Glomerular visceral epithelial cell (primary cell): ENCODE results near the gene GSN.

Experiments used
- DNase-seq: peaks from one replicate; pipeline ENCODE4 v3.0.0-alpha.2; 2016; ENCODE audit errors: extremely low spot score

The GSN gene

DNA sequence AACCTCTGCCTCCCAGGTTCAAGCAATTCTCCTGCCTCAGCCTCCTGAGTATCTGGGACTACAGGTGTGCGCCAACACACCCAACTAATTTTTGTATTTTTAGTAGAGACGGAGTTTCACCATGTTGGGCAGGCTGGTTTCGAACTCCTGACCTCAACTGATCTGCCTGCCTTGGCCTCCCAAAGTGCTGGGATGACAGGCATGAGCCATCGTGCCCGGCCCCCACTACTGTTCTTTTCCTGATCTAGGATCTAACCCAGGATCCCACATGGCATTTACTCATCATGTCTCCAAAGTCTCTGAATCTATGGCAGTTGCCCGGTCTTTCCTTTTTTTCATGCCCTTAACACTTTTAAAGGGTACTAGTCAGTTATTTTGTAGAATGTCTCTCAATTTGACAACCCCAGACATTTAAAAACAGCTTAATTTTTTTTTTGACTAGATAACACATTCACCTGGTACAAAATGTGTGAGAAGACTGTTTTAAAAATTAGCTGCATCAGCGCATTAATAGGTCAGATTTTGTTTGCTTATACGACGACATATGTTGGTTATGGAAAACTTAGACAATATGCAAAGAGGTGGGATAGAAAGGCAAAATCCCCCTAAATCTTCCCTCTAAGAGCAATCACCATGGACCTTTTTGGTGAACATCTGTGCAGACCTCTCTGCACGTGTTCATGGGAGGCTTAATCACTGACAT, 55.6 kb downstream of the GSN start:
- DNase-seq: no peak

DNA sequence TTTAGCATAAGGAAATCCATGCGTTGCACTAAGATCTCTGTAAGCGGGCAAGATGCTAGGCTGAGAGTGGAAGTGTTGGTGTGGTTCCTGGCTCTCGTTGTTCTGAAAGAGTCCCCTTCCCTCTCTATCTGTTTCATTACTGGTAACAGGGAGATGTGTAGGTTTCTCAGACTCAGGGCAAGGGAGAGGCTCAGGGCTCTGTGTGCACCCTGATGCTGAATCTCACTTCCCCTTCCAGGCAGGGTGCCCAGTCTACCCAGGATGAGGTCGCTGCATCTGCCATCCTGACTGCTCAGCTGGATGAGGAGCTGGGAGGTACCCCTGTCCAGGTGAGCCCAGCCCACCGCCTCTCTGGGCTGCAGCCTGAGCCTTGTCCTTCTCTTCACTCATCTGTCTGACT, 56.4 kb downstream of the GSN start:
- DNase-seq: no peak

GRCh38 chr9:121324755-121325154, 56.8 kb downstream of the GSN start:
- no peak for DNase-seq

- DNase-seq: no peak
These were observed 57.4 kb downstream of the GSN start for GRCh38 chr9:121325387-121325786.

GRCh38 chr9:121326130-121326838, 58.3 kb downstream of the GSN start:
- no peak for DNase-seq

GRCh38 chr9:121326901-121327613, 59.1 kb downstream of the GSN start:
- DNase-seq: no peak

DNA sequence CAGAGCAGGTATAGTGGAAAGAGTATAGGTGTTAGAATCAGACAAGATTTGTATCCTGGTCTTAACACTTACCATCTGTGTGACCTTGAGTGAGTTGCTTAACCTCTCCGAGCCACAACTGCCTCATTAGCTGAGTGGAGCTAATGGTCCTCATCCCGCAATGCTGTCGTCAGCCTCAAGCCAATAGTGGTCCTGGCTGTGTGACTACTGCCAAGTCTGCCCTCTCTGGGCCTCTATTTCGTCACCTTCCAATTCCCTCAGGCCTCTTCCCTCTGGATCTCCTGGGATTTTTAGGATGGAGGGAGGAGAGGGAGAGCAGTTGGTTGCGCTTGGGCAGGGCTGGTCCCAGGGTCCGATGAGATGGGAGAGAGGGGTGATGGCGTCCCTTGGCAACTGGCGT, 60.5 kb downstream of the GSN start:
- no peak for DNase-seq

DNA sequence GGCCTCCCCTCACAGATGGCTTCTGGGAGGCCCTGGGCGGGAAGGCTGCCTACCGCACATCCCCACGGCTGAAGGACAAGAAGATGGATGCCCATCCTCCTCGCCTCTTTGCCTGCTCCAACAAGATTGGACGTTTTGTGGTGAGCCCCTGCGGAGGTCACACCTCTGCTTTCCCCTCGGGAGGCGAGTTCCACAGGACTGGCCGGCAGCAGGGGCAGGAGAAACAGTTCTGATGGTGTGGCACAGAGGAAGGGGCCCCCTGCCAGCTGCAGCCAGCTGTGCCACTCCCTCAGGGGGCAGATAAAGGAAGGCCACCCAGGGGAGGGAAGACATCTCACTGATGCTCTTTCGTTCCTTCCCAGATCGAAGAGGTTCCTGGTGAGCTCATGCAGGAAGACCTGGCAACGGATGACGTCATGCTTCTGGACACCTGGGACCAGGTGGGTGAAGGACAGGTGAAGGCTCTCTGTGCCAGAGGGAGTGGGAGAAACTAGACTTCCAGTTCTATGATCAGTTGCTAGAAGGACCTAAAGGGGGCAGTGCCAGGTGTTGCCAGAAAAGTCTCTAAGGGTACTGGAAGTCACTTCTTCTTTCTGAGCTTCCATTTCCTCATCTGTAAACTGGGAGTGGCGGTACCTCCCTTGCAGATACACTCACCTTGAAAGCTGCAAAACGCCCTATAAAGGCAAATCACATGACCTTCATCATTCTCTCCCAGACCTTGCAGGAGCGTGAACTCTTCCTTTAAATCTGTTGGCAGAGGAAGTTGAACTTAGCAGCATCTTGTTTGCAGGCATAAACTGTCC, 61.1 kb downstream of the GSN start:
- no peak for DNase-seq

DNA sequence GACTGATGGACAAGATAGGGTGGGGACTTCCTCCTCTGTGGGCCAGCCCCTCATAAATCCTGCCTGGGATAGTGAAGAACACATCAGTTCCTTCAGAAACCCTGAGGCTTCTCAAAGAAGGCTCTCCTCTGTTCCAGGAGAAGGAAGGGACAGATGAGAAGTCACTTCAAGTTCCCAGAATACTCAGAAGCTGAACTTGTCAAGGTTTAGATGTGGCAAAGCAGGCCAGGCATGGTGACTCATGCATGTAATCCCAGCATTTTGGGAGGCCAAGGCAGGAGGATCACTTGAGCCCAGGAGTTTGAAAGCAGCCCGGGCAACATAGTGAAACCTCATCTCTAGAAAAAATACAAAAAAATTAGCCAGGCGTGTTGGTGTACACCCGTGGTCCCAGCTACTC, 63.6 kb downstream of the GSN start:
- no peak for DNase-seq

DNA sequence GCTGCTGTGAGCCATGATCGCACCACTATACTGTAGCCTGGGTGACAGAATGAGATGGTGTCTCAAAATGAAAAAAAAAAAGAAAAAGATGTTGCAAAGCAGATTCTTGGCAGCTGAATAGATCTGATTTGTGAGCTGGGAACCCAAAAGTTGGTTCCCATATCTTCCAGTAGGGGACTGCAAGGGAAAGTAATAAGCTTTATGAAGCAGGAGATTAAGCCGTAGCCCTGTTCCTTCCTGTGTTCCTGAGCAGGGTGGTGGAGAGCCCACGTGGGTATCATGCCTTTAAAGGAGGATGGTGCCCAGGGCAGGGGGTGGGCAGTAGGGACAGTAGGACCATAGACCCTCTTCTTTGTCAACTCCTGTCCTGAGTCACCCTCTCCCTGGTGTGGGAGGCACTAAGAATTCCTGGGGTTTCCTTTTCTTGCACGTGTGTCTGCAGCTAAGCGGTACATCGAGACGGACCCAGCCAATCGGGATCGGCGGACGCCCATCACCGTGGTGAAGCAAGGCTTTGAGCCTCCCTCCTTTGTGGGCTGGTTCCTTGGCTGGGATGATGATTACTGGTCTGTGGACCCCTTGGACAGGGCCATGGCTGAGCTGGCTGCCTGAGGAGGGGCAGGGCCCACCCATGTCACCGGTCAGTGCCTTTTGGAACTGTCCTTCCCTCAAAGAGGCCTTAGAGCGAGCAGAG, 64.2 kb downstream of the GSN start:
- no peak for DNase-seq

GRCh38 chr9:121333950-121334773, 66.2 kb downstream of the GSN start:
- DNase-seq: no peak

GRCh38 chr9:121336665-121337064, 68.7 kb downstream of the GSN start:
- DNase-seq: no peak

GRCh38 chr9:121339437-121339836, 71.5 kb downstream of the GSN start:
- DNase-seq: no peak

DNA sequence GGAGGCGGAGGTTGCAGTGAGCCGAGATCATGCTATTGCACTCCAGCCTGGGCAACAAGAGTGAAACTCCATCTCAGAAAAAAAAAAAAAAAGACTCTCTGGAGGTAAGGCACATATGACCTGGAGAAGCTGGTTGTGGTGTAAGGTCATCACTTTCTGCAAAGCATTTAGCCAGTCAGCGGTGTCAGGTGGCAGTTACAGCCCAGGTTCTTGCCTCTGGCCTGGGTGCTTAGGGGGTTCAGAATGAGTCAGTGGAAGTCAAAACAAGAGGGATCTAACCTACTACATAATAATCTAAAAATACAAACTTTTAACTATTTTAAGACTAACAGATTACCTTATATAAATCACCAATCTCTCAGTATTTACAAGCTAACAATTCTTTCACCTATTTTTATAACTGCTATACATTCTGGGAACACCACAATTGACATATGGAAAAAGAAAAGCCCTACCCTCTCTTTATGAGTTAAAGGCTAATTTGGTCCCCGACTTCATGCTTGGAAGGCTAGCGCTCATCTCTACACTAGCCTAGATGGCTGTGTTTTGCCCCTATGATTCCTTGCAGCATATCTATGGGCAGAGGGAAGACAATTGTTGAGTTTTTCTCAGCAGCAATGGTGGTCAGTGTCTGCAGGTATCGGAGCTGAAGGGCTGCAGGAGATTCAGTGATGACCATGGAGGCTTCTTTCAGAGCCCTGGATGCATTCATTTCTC, 72.9 kb downstream of the GSN start:
- no peak for DNase-seq

- DNase-seq: no peak
These were observed 76.2 kb downstream of the GSN start for GRCh38 chr9:121344184-121344583.

DNA sequence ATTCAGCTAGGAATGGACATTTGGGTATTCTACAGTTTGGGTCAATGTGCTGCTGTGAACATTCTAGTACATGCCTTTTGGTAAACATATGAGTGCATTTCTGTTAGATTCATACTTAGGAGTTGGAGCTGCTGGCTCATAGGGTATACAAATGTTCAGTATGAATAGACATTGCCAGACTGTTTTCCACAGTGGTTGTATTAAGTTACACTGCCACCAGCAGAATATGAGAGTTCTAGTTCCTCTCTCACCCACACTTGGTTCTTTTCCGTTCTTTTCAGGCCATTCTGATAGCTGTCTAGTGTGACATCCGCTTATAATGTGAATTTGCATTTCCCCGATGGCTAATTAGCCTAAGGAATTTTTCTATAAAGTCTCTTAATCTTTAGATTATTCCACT, 77.1 kb downstream of the GSN start:
- no peak for DNase-seq

DNA sequence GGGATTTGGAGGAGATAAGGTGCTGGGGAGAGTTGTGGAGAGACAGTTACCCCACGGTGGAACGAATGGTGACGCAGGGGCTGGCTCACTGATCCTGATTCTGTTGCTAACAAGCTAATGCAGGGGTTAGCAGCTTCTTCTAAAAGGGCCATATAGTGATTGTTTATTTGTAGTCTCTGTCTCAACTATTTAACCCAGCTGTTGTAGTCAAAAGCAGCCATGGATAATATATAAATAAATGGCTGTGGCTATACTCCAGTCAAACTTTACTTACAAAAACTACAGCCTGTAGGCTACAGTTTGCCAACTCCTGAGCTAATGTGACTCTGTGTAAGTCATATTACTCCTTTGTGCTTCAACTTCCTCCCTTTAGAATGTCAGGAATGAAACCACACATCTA, 80.3 kb downstream of the GSN start:
- no peak for DNase-seq

DNA sequence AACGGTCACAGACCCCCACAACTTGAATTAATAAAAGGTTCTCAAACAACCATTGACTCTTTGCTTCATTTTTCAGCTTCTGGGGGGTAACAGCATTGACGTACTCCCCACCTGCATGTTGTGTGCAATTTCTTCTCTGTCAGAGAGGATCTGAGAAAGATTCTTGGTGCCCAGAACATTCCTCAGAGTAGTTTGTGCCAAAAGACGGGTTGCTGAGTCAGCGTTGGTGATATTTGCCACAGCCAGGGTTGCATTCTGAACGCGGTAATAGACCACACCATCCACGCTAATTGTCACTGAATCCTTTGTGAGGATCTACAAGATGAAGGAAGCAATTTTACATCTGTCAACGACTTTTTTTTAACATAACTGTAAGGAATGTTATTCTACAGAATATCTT, 81.0 kb downstream of the GSN start:
- DNase-seq: no peak

GRCh38 chr9:121350036-121350435, 82.1 kb downstream of the GSN start:
- DNase-seq: no peak

- DNase-seq: peak; percentile 79
These were observed 83.1 kb downstream of the GSN start for GRCh38 chr9:121350993-121351561.
